SK-N-SH treated with all-trans-retinoic acid at 6 μM for 48 hours (cell line): ENCODE data around the gene FCRL3.

Experiments
- ATAC-seq: fragments of 200-7000 bp; cut with Tn5 transposase; 3 replicates; pipeline ENCODE4 v1.9.1; 2020; ENCODE audit warnings: mild to moderate bottlenecking, moderate library complexity
- ARNTL ChIP-seq: fragments of 450-650 bp; formaldehyde crosslinking; IDR thresholded peaks from 2 replicates; pipeline ENCODE4 v1.5.0; 2020; ENCODE audit warnings: low read depth, mild to moderate bottlenecking, moderate library complexity, borderline replicate concordance
- BACH2 ChIP-seq: fragments of 250-450 bp; sonication (Bioruptor Pico); IDR thresholded peaks from 2 replicates; pipeline ENCODE4 v1.9.0; 2021; ENCODE audit warnings: mild to moderate bottlenecking, borderline replicate concordance
- CSDC2 ChIP-seq: fragments of 250-450 bp; sonication (Bioruptor Pico); IDR thresholded peaks from 2 replicates; pipeline ENCODE4 v1.5.0; 2020; ENCODE audit warnings: mild to moderate bottlenecking, moderate library complexity
- ESRRG ChIP-seq: fragments of 250-450 bp; sonication (Bioruptor Pico); IDR thresholded peaks from 2 replicates; pipeline ENCODE4 v1.6.1; 2021; ENCODE audit warnings: mild to moderate bottlenecking
- GLIS3 ChIP-seq: fragments of 250-450 bp; sonication (Bioruptor Pico); IDR thresholded peaks from 2 replicates; pipeline ENCODE4 v1.5.0; 2020; ENCODE audit warnings: mild to moderate bottlenecking, moderate library complexity
- OSR1 ChIP-seq: fragments of 250-450 bp; sonication (Bioruptor Pico); IDR thresholded peaks from 2 replicates; pipeline ENCODE4 v1.8.0; 2022; ENCODE audit warnings: moderate library complexity, mild to moderate bottlenecking, inconsistent platforms
- POU6F1 ChIP-seq: fragments of 250-450 bp; sonication (Bioruptor Pico); IDR thresholded peaks from 2 replicates; pipeline ENCODE4 v1.8.0; 2021; ENCODE audit warnings: low read depth, mild to moderate bottlenecking, moderate library complexity, borderline replicate concordance
- PPARA ChIP-seq: fragments of 250-450 bp; sonication (Bioruptor Pico); IDR thresholded peaks from 2 replicates; pipeline ENCODE4 v1.5.0; 2020; ENCODE audit warnings: mild to moderate bottlenecking, borderline replicate concordance
- RARB ChIP-seq: fragments of 250-450 bp; sonication (Bioruptor Pico); IDR thresholded peaks from 2 replicates; pipeline ENCODE4 v1.8.0; 2021; ENCODE audit warnings: mild to moderate bottlenecking, moderate library complexity
- SNAI2 ChIP-seq: fragments of 250-450 bp; sonication (Bioruptor Pico); IDR thresholded peaks from 2 replicates; pipeline ENCODE4 v1.5.0; 2020; ENCODE audit warnings: mild to moderate bottlenecking, moderate library complexity
- TOX ChIP-seq: fragments of 250-450 bp; sonication (Bioruptor Pico); IDR thresholded peaks from 2 replicates; pipeline ENCODE4 v1.8.0; 2021; ENCODE audit warnings: mild to moderate bottlenecking, moderate library complexity, borderline replicate concordance
- ZC3H10 ChIP-seq: fragments of 250-450 bp; sonication (Bioruptor Pico); IDR thresholded peaks from 2 replicates; pipeline ENCODE4 v1.5.1; 2021; ENCODE audit warnings: mild to moderate bottlenecking, moderate library complexity
- ZFP3 ChIP-seq: fragments of 250-450 bp; sonication (Bioruptor Pico); IDR thresholded peaks from 2 replicates; pipeline ENCODE4 v1.5.0; 2020; ENCODE audit warnings: mild to moderate bottlenecking, moderate library complexity
- ZFP30 ChIP-seq: fragments of 450-650 bp; formaldehyde crosslinking; IDR thresholded peaks from 2 replicates; pipeline ENCODE4 v1.5.0; 2022; ENCODE audit warnings: mild to moderate bottlenecking, moderate library complexity
- ZNF70 ChIP-seq: fragments of 450-650 bp; formaldehyde crosslinking; IDR thresholded peaks from 2 replicates; pipeline ENCODE4 v1.5.0; 2020; ENCODE audit warnings: mild to moderate bottlenecking, moderate library complexity
- ZNF8 ChIP-seq: fragments of 450-650 bp; formaldehyde crosslinking; IDR thresholded peaks from 2 replicates; pipeline ENCODE4 v1.5.0; 2020; ENCODE audit warnings: mild to moderate bottlenecking, moderate library complexity
- TF ChIP-seq, protein P1 (sequence below): fragments of 250-450 bp; sonication (Bioruptor Pico); IDR thresholded peaks from 2 replicates; pipeline ENCODE4 v1.5.1; 2021; ENCODE audit warnings: mild to moderate bottlenecking, moderate library complexity
- TF ChIP-seq, protein P2 (sequence below): fragments of 250-450 bp; sonication (Bioruptor Pico); IDR thresholded peaks from 2 replicates; pipeline ENCODE4 v1.5.1; 2020; ENCODE audit warnings: low read depth, mild to moderate bottlenecking, moderate library complexity
- TF ChIP-seq, protein P3 (sequence below): fragments of 250-450 bp; sonication (Bioruptor Pico); IDR thresholded peaks from 2 replicates; pipeline ENCODE4 v1.5.0; 2020; ENCODE audit warnings: mild to moderate bottlenecking, moderate library complexity

The FCRL3 gene

DNA sequence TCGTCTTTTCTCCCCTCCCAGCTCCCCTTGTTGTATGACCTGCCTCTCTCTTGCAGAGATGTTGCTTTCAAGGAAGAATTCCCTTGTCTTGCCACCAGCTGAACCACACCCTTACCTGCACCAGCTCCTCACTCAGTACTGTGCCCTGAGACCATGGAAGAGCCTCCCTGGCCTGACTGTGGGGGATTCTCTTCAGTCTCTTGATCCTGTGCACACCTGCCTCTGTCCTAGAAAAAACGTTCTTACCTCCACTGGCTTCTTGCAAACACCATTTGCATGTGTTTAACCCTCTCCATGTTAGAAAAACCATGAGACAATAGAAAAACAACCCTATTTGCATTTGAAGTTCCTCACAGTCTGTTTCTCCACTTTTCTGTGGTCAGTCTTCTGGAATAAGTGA, 59.4 kb downstream of the FCRL3 start:
- no peak for TF ChIP-seq RARB (CRISPR knock-in tag)
- no peak for TF ChIP-seq CSDC2 (CRISPR knock-in tag)
- TF ChIP-seq BACH2 = no peak
- no peak for TF ChIP-seq OSR1
- TF ChIP-seq ZNF70 (CRISPR knock-in tag) = no peak
- no peak for TF ChIP-seq ZFP30 (CRISPR knock-in tag)
- TF ChIP-seq SNAI2 = no peak
- no peak for TF ChIP-seq ARNTL (CRISPR knock-in tag)
- TF ChIP-seq, protein P1, sequence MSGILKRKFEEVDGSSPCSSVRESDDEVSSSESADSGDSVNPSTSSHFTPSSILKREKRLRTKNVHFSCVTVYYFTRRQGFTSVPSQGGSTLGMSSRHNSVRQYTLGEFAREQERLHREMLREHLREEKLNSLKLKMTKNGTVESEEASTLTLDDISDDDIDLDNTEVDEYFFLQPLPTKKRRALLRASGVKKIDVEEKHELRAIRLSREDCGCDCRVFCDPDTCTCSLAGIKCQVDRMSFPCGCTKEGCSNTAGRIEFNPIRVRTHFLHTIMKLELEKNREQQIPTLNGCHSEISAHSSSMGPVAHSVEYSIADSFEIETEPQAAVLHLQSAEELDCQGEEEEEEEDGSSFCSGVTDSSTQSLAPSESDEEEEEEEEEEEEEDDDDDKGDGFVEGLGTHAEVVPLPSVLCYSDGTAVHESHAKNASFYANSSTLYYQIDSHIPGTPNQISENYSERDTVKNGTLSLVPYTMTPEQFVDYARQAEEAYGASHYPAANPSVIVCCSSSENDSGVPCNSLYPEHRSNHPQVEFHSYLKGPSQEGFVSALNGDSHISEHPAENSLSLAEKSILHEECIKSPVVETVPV = no peak
- no peak for TF ChIP-seq TOX (CRISPR knock-in tag)
- TF ChIP-seq GLIS3 (CRISPR knock-in tag) = no peak
- TF ChIP-seq ZNF8 = no peak
- TF ChIP-seq, protein P2, sequence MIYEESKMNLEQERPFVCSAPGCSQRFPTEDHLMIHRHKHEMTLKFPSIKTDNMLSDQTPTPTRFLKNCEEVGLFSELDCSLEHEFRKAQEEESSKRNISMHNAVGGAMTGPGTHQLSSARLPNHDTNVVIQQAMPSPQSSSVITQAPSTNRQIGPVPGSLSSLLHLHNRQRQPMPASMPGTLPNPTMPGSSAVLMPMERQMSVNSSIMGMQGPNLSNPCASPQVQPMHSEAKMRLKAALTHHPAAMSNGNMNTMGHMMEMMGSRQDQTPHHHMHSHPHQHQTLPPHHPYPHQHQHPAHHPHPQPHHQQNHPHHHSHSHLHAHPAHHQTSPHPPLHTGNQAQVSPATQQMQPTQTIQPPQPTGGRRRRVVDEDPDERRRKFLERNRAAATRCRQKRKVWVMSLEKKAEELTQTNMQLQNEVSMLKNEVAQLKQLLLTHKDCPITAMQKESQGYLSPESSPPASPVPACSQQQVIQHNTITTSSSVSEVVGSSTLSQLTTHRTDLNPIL (CRISPR knock-in tag) = no peak
- TF ChIP-seq ESRRG = no peak
- no peak for TF ChIP-seq ZFP3 (CRISPR knock-in tag)
- TF ChIP-seq POU6F1 (CRISPR knock-in tag) = no peak
- TF ChIP-seq PPARA (CRISPR knock-in tag) = no peak
- TF ChIP-seq, protein P3, sequence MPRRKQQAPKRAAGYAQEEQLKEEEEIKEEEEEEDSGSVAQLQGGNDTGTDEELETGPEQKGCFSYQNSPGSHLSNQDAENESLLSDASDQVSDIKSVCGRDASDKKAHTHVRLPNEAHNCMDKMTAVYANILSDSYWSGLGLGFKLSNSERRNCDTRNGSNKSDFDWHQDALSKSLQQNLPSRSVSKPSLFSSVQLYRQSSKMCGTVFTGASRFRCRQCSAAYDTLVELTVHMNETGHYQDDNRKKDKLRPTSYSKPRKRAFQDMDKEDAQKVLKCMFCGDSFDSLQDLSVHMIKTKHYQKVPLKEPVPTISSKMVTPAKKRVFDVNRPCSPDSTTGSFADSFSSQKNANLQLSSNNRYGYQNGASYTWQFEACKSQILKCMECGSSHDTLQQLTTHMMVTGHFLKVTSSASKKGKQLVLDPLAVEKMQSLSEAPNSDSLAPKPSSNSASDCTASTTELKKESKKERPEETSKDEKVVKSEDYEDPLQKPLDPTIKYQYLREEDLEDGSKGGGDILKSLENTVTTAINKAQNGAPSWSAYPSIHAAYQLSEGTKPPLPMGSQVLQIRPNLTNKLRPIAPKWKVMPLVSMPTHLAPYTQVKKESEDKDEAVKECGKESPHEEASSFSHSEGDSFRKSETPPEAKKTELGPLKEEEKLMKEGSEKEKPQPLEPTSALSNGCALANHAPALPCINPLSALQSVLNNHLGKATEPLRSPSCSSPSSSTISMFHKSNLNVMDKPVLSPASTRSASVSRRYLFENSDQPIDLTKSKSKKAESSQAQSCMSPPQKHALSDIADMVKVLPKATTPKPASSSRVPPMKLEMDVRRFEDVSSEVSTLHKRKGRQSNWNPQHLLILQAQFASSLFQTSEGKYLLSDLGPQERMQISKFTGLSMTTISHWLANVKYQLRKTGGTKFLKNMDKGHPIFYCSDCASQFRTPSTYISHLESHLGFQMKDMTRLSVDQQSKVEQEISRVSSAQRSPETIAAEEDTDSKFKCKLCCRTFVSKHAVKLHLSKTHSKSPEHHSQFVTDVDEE (CRISPR knock-in tag) = no peak
- no peak for TF ChIP-seq ZC3H10
- no peak for ATAC-seq

DNA sequence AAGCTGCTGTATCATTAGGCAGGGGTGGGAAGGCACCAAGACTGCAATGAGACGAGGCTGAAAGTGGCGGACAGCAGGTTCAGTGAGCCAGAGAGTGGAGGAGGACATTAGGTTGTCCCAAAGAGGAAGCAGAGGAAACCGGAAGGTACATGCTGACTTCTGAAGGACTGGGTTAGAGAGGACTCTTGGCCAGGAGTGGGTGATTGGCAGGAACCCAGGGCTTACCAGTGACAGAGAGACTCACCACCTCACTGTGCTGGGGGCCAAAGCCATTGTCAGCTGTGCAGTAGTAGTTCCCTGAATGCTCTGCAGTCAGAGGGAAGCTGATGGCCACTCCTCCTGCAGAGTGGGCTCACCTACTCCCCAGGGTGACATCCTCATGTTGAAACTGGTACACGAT, 60.8 kb downstream of the FCRL3 start:
- no peak for TF ChIP-seq ESRRG
- no peak for TF ChIP-seq ZNF8
- TF ChIP-seq POU6F1 (CRISPR knock-in tag) = no peak
- no peak for TF ChIP-seq SNAI2
- TF ChIP-seq ZC3H10 = no peak
- TF ChIP-seq, protein P1 = no peak
- TF ChIP-seq GLIS3 (CRISPR knock-in tag) = no peak
- no peak for ATAC-seq

GRCh38 chr1:157628773-157629172, 71.8 kb downstream of the FCRL3 start:
- TF ChIP-seq ZFP30 (CRISPR knock-in tag) = no peak
- TF ChIP-seq, protein P1 = no peak
- TF ChIP-seq CSDC2 (CRISPR knock-in tag) = no peak
- no peak for TF ChIP-seq OSR1
- TF ChIP-seq, protein P2 (CRISPR knock-in tag) = no peak
- TF ChIP-seq, protein P3 (CRISPR knock-in tag) = no peak
- TF ChIP-seq GLIS3 (CRISPR knock-in tag) = no peak
- no peak for TF ChIP-seq RARB (CRISPR knock-in tag)
- TF ChIP-seq ZFP3 (CRISPR knock-in tag) = no peak
- TF ChIP-seq ESRRG = no peak
- ATAC-seq = no peak
